Calu3 (cell line): ENCODE data around the gene OR6S1. TPM values are rescaled to one million over a fixed set of nuclear protein-coding genes. Genes with fewer than 3 reads are reported as not detected.
A peak's percentile ranks its signal among the peaks of the same experiment; 100 is the strongest.

Experiments
- BruUV-seq: library from RNA; stranded (reverse); fragments of 400-500 nt; replicated peaks from 2 replicates; lab custom pipeline; 2021; lab: Mats Ljungman, UMichigan
- CTCF ChIA-PET: fragments of 300-600 bp; sonication (Branson Sonifier 250); formaldehyde crosslinking; loops from one replicate; lab custom pipeline; 2022; ENCODE audit warnings: antibody characterized with exemption; lab: Charles Lee
- DNase-seq: peaks from one replicate; pipeline ENCODE4 v3.0.0; 2022
- H3K27ac Mint-ChIP-seq: one replicate; pipeline ENCODE4 v1.8.0; 2022; ENCODE audit warnings: mixed read lengths; ENCODE audit not compliant: unreplicated experiment
- H3K27me3 Mint-ChIP-seq: one replicate; pipeline ENCODE4 v1.8.0; 2022; ENCODE audit warnings: mixed read lengths; ENCODE audit not compliant: unreplicated experiment
- H3K36me3 Mint-ChIP-seq: one replicate; pipeline ENCODE4 v1.8.0; 2022; ENCODE audit warnings: mild to moderate bottlenecking, moderate library complexity, mixed read lengths; ENCODE audit not compliant: insufficient read depth, unreplicated experiment
- H3K4me1 Mint-ChIP-seq: one replicate; pipeline ENCODE4 v1.8.0; 2022; ENCODE audit warnings: mild to moderate bottlenecking, low read depth, mixed read lengths; ENCODE audit not compliant: unreplicated experiment
- H3K4me3 Mint-ChIP-seq: one replicate; pipeline ENCODE4 v1.8.0; 2022; ENCODE audit warnings: mild to moderate bottlenecking, low read depth, moderate library complexity, mixed read lengths; ENCODE audit not compliant: unreplicated experiment
- H3K9me3 Mint-ChIP-seq: one replicate; pipeline ENCODE4 v1.8.0; 2022; ENCODE audit warnings: low read depth, mixed read lengths; ENCODE audit not compliant: unreplicated experiment
- intact Hi-C: fragments of 100-400 bp; cut with micrococcal nuclease; formaldehyde crosslinking; loops from one replicate; pipeline ENCODE4 v1.10.0; 2022; ENCODE audit not compliant: unreplicated experiment
- total RNA-seq: library from RNA; stranded (reverse); gene quantifications from 2 replicates; pipeline ENCODE4 v1.2.3, GENCODE V29; 2022
- TF ChIP-seq, protein P1 (sequence below): fragments of 200-600 bp; IDR thresholded peaks from one replicate; pipeline ENCODE4 v1.8.0; 2022; ENCODE audit warnings: antibody characterized with exemption; ENCODE audit not compliant: unreplicated experiment

OR6S1 gene
- total RNA-seq, 1 experiment from 2014 or later, result not detected

GRCh38 chr14:20613094-20614037, 28.1 kb downstream of the OR6S1 start:
- Mint-ChIP-seq H3K36me3 (no peaks in the 10 kb centered on the region), H3K4me3 (no peak overlapping the region), H3K9me3 (no peaks in the 10 kb centered on the region), H3K4me1 (peaks cover 8% of the 10 kb centered on the region), H3K27me3 (no peaks in the 10 kb centered on the region), H3K27ac (no peak overlapping the region)
- DNase-seq, result peak; percentile 86
- intact Hi-C loops, result loop anchor here (1.0 to 5.0 kb wide), 3 partner anchors 19 to 78 kb away; partner anchors contain the start of gene RNASE4
- TF ChIP-seq, protein P1, sequence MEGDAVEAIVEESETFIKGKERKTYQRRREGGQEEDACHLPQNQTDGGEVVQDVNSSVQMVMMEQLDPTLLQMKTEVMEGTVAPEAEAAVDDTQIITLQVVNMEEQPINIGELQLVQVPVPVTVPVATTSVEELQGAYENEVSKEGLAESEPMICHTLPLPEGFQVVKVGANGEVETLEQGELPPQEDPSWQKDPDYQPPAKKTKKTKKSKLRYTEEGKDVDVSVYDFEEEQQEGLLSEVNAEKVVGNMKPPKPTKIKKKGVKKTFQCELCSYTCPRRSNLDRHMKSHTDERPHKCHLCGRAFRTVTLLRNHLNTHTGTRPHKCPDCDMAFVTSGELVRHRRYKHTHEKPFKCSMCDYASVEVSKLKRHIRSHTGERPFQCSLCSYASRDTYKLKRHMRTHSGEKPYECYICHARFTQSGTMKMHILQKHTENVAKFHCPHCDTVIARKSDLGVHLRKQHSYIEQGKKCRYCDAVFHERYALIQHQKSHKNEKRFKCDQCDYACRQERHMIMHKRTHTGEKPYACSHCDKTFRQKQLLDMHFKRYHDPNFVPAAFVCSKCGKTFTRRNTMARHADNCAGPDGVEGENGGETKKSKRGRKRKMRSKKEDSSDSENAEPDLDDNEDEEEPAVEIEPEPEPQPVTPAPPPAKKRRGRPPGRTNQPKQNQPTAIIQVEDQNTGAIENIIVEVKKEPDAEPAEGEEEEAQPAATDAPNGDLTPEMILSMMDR, result peak; percentile 72
- CTCF ChIA-PET, result interaction anchor here (0.5 to 1.7 kb wide), 10 partner anchors 17 to 272 kb away, joined by 3 to 12 read pairs (median 4); partner anchors contain the start of gene PIP4P1
- no TSS peak for BruUV-seq

- no peaks in the 10 kb centered on the region for H3K4me1 Mint-ChIP-seq
- H3K36me3 Mint-ChIP-seq, result no peaks in the 10 kb centered on the region
- H3K27ac Mint-ChIP-seq, result no peak overlapping the region
- TF ChIP-seq, protein P1, result no peak
- intact Hi-C loops, result loop anchor here (5.0 kb wide), 1 partner anchor 70 kb away; the partner anchor contains the start of gene RNASE4
- no TSS peak for BruUV-seq
- H3K9me3 Mint-ChIP-seq, result no peaks in the 10 kb centered on the region
- no peak overlapping the region for H3K4me3 Mint-ChIP-seq
- H3K27me3 Mint-ChIP-seq, result no peaks in the 10 kb centered on the region
- DNase-seq, result no peak
- CTCF ChIA-PET, result interaction anchor here (1.5 to 1.7 kb wide), 2 partner anchors 71 to 271 kb away, joined by 4 to 12 read pairs; no protein-coding TSS in a partner anchor
Observed at GRCh38 chr14:20612403-20612802, 29.1 kb downstream of the OR6S1 start.

DNA sequence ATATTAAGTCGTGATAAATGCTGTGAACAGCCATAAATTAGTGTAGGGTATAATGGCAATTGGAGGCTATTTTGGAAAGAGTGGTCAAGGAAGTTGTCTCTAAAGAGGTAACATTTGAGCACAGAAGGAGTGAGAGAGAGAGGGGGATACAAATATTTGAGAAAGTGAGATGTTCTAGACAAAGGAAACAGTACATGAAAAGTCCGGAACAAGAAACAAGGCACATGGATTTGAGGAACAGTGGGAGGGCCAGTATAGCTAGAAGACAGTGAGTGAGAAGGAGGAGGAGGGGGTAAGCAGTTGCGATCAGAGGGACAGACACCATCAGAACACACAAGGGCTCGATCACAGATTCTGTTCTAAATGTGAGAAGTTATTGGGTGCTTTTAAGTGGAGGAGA, 30.2 kb downstream of the OR6S1 start:
- TF ChIP-seq, protein P1, result no peak
- H3K4me1 Mint-ChIP-seq, result no peaks in the 10 kb centered on the region
- CTCF ChIA-PET, result no interaction called here
- no peak overlapping the region for H3K27ac Mint-ChIP-seq
- no TSS peak for BruUV-seq
- DNase-seq, result no peak
- no peaks in the 10 kb centered on the region for H3K36me3 Mint-ChIP-seq
- no peaks in the 10 kb centered on the region for H3K27me3 Mint-ChIP-seq
- no peak overlapping the region for H3K4me3 Mint-ChIP-seq
- intact Hi-C loops, result loop anchor here (5.0 kb wide), 1 partner anchor 71 kb away; the partner anchor contains the start of gene RNASE4
- no peaks in the 10 kb centered on the region for H3K9me3 Mint-ChIP-seq

- intact Hi-C loops, result loop anchor here (5.0 kb wide), 1 partner anchor 72 kb away; the partner anchor contains the start of gene RNASE4
- CTCF ChIA-PET, result interaction anchor here (0.7 to 2.0 kb wide), 5 partner anchors 81 to 426 kb away, joined by 3 to 11 read pairs (median 3); partner anchors contain the start of genes PARP2 and PIP4P1
- peak; percentile 90 for DNase-seq
- Mint-ChIP-seq H3K4me1 (no peaks in the 10 kb centered on the region), H3K27me3 (no peaks in the 10 kb centered on the region), H3K36me3 (no peaks in the 10 kb centered on the region), H3K27ac (no peak overlapping the region), H3K9me3 (no peaks in the 10 kb centered on the region), H3K4me3 (no peak overlapping the region)
- TF ChIP-seq, protein P1, result no peak
- no TSS peak for BruUV-seq
Observed at GRCh38 chr14:20610002-20610765, 31.3 kb downstream of the OR6S1 start.
